Measurements from ENCODE around the gene PRKN.

GRCh38 chr6:162242915-162243314 is 484.7 kb downstream of the PRKN start:
- TF ChIP-seq CTCF (IDR thresholded peaks at IDR 0.05; ENCODE audit: insufficient read depth, low read depth, low read length) (no peak), EZH2 (IDR thresholded peaks at IDR 0.05; ENCODE audit: insufficient read depth, low read length) (no peak)
